ENCODE data around the gene LMTK3. TPM values are rescaled to one million over a fixed set of nuclear protein-coding genes. Genes with fewer than 3 reads are reported as not detected.

Gene LMTK3
- total and polyA plus RNA-seq, 9 of the 15 experiments (the other 6 are each of a cell fraction or from before 2014, with no cell fraction given): 0.35 to 12.3 (median 2.0) TPM; not detected in 2

GRCh38 chr19:48493718-48494401 is 17.8 kb downstream of the LMTK3 start (continued):
- no peak for TF ChIP-seq CHD7 (IDR thresholded peaks at IDR 0.05; ENCODE audit: low read depth, low read length)
- no peak for TF ChIP-seq BRD4 (IDR thresholded peaks at IDR 0.05)
- TF ChIP-seq ZNF707 (CRISPR knock-in tag; conservative IDR thresholded peaks at IDR 0.05): no peak
- peak in 1 of 3 experiments; percentile 31 for TF ChIP-seq YY1 (IDR thresholded peaks at IDR 0.05; ENCODE audit: borderline replicate concordance in 1 of 3, control insufficient read depth in 1 of 3, extremely low read depth in 1 of 3, insufficient read depth in 3 of 3, insufficient read length in 1 of 3, insufficient replicate concordance in 2 of 3, low read depth in 1 of 3, low read length in 2 of 3)
- TF ChIP-seq ZNF511 (CRISPR knock-in tag; IDR thresholded peaks at IDR 0.05): no peak
- TF ChIP-seq E2F8 (IDR thresholded peaks at IDR 0.05; ENCODE audit: low read depth, partially characterized antibody): peak; percentile 14
- TF ChIP-seq HCFC1 (IDR thresholded peaks at IDR 0.05; ENCODE audit: low read depth, low read length): no peak
- TF ChIP-seq SMAD4 (CRISPR knock-in tag; conservative IDR thresholded peaks at IDR 0.05): peak; percentile 58; the same call in 1 of the 2 replicates
- TF ChIP-seq NFE2L1 (tag; IDR thresholded peaks at IDR 0.05; ENCODE audit: borderline replicate concordance, low read depth): no peak
- TF ChIP-seq KDM2B (CRISPR knock-in tag; IDR thresholded peaks at IDR 0.05): 0 out of 2 replicates have a peak, but pooled peaks have one; percentile 56
- TF ChIP-seq RB1 (IDR thresholded peaks at IDR 0.05; ENCODE audit: low read depth): peak; percentile 76; the same call in 1 of the 2 replicates
